Measurements from ENCODE around the gene SLC23A1. TPM values are rescaled to one million over a fixed set of nuclear protein-coding genes. Genes with fewer than 3 reads are reported as not detected.

The SLC23A1 gene
- total and polyA plus RNA-seq, 2 donors (not counting 1 experiment from before 2014, with no cell fraction given) = 5.8 to 9.6 TPM

- Mint-ChIP-seq H3K27me3 (no peaks in the 10 kb centered on the region), H3K4me3 (no peak overlapping the region), H3K9me3 (ENCODE audit: insufficient read depth) (no peaks in the 10 kb centered on the region), H3K4me1 (no peaks in the 10 kb centered on the region), H3K27ac (no peak overlapping the region)
- Histone ChIP-seq H3K4me1 (ENCODE audit: control insufficient read depth in 2 of 2, insufficient read depth in 2 of 2, low read length in 2 of 2) (no peaks in the 10 kb centered on the region), H4K20me1 (ENCODE audit: control insufficient read depth, insufficient read depth, low read length, poor library complexity, severe bottlenecking) (no peaks in the 10 kb centered on the region), H3K9ac (ENCODE audit: low read length) (no peak overlapping the region), H3K79me2 (ENCODE audit: control insufficient read depth, insufficient read depth, low read length) (no peaks in the 10 kb centered on the region), H3K27ac (ENCODE audit: low read length in 2 of 2) (no peak overlapping the region), H3K9me3 (ENCODE audit: control extremely low read depth in 1 of 3, control insufficient read depth in 2 of 3, insufficient read depth in 1 of 3, low read length in 2 of 3) (no peaks in the 10 kb centered on the region), H3K27me3 (replicated peaks in 1 of 4; ENCODE audit: control extremely low read depth in 1 of 4, control insufficient read depth in 3 of 4, insufficient read depth in 4 of 4, low read length in 3 of 4) (no peaks in the 10 kb centered on the region), H3K36me3 (replicated peaks in 1 of 2; ENCODE audit: control extremely low read depth in 1 of 2, control insufficient read depth in 1 of 2, extremely low read depth in 1 of 2, insufficient read depth in 2 of 2, low read length in 1 of 2) (peaks cover 0 to 12% of the 10 kb centered on the region in 2 experiments), H3K4me3 (ENCODE audit: control extremely low read depth in 1 of 5, extremely low read depth in 1 of 5, insufficient read depth in 1 of 5, low read depth in 2 of 5, low read length in 4 of 5) (no peak overlapping the region), H2AFZ (ENCODE audit: insufficient read depth, low read depth, low read length, poor library complexity, severe bottlenecking) (no peak overlapping the region), H3K4me2 (replicated peaks; ENCODE audit: low read depth, low read length, poor library complexity, severe bottlenecking) (no peak overlapping the region)
- POLR2A ChIA-PET = no interaction called here
- TF ChIP-seq EZH2 (IDR thresholded peaks at IDR 0.05; ENCODE audit: borderline replicate concordance, insufficient read depth, low read depth, low read length, poor library complexity, severe bottlenecking) (no peak), CTCF (IDR thresholded peaks at IDR 0.05) (no peak)
- intact Hi-C loops (cut with micrococcal nuclease) = no loop called here
- ATAC-seq (ENCODE audit: low read depth) (no peak), DNase-seq (no peak)
- CTCF ChIA-PET = no interaction called here
Measured at GRCh38 chr5:139415869-139416268, 32.8 kb upstream of the SLC23A1 start.

GRCh38 chr5:139415221-139415861, 32.2 kb upstream of the SLC23A1 start:
- H3K27ac ChIP-seq (ENCODE audit: low read length in 2 of 2) = no peak overlapping the region
- TF ChIP-seq CTCF (IDR thresholded peaks at IDR 0.05) (no peak), EZH2 (IDR thresholded peaks at IDR 0.05; ENCODE audit: borderline replicate concordance, insufficient read depth, low read depth, low read length, poor library complexity, severe bottlenecking) (no peak)
- no peaks in the 10 kb centered on the region for H3K4me1 Mint-ChIP-seq
- no peaks in the 10 kb centered on the region for H3K9me3 ChIP-seq (ENCODE audit: control extremely low read depth in 1 of 3, control insufficient read depth in 2 of 3, insufficient read depth in 1 of 3, low read length in 2 of 3)
- intact Hi-C loops (cut with micrococcal nuclease) = no loop called here
- H3K27ac Mint-ChIP-seq = no peak overlapping the region
- CTCF ChIA-PET = no interaction called here
- H3K79me2 ChIP-seq (ENCODE audit: control insufficient read depth, insufficient read depth, low read length) = no peaks in the 10 kb centered on the region
- no peaks in the 10 kb centered on the region for H3K27me3 ChIP-seq (replicated peaks in 1 of 4; ENCODE audit: control extremely low read depth in 1 of 4, control insufficient read depth in 3 of 4, insufficient read depth in 4 of 4, low read length in 3 of 4)
- ATAC-seq (ENCODE audit: low read depth) (no peak), DNase-seq (no peak)
- no peak overlapping the region for H3K9ac ChIP-seq (ENCODE audit: low read length)
- POLR2A ChIA-PET = no interaction called here
- no peak overlapping the region for H3K4me3 ChIP-seq (ENCODE audit: control extremely low read depth in 1 of 5, extremely low read depth in 1 of 5, insufficient read depth in 1 of 5, low read depth in 2 of 5, low read length in 4 of 5)
- H3K4me3 Mint-ChIP-seq = no peak overlapping the region
- H3K4me1 ChIP-seq (ENCODE audit: control insufficient read depth in 2 of 2, insufficient read depth in 2 of 2, low read length in 2 of 2) = no peaks in the 10 kb centered on the region
- H4K20me1 ChIP-seq (ENCODE audit: control insufficient read depth, insufficient read depth, low read length, poor library complexity, severe bottlenecking) = no peaks in the 10 kb centered on the region
- peaks cover 0 to 12% of the 10 kb centered on the region in 2 experiments for H3K36me3 ChIP-seq (replicated peaks in 1 of 2; ENCODE audit: control extremely low read depth in 1 of 2, control insufficient read depth in 1 of 2, extremely low read depth in 1 of 2, insufficient read depth in 2 of 2, low read length in 1 of 2)
- no peaks in the 10 kb centered on the region for H3K27me3 Mint-ChIP-seq
- no peak overlapping the region for H3K4me2 ChIP-seq (replicated peaks; ENCODE audit: low read depth, low read length, poor library complexity, severe bottlenecking)
- 88% methylated on average over 6 of the region's 8 CpGs for WGBS (ENCODE audit: insufficient coverage)
- H3K9me3 Mint-ChIP-seq (ENCODE audit: insufficient read depth) = no peaks in the 10 kb centered on the region
- H2AFZ ChIP-seq (ENCODE audit: insufficient read depth, low read depth, low read length, poor library complexity, severe bottlenecking) = no peak overlapping the region
